Testis (tissue), 2 donors: ENCODE measurements around the gene MID1.

Experiments
- POLR2A ChIP-seq: fragments of 450-650 bp; IDR thresholded peaks from one replicate; pipeline ENCODE4 v1.6.1; 2017; ENCODE audit warnings: antibody characterized with exemption, mild to moderate bottlenecking, moderate library complexity
- TF ChIP-seq, protein P1 (sequence below), 3 experiments: fragments of 450-650 bp in 2 of 3; fragments of 200-600 bp in 1 of 3; sonication (generic) in 1 of 3; IDR thresholded peaks; one replicate each; pipeline ENCODE4 v1.5.1; 2016 to 2019; ENCODE audit warnings: antibody characterized with exemption in 3 of 3, mild to moderate bottlenecking in 2 of 3, moderate library complexity in 1 of 3

DNA sequence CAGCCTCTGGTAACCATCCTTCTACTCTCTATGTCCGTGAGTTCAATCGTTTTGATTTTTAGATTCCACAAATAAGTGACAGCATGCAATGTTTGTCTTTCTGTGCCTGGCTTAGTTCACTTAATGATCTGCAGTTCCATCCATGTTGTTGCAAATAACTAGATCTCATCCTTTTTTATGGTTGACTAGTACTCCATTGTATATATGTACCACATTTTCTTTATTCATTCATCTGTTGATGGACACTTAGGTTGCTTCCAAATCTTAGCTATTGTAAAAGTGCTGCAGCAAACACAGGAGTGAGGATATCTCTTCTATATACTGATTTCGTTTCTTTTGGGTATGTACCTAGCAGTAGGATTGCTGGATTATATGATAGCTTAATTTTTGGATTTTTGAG is 140.9 kb downstream of the MID1 start:
- TF ChIP-seq, protein P1, sequence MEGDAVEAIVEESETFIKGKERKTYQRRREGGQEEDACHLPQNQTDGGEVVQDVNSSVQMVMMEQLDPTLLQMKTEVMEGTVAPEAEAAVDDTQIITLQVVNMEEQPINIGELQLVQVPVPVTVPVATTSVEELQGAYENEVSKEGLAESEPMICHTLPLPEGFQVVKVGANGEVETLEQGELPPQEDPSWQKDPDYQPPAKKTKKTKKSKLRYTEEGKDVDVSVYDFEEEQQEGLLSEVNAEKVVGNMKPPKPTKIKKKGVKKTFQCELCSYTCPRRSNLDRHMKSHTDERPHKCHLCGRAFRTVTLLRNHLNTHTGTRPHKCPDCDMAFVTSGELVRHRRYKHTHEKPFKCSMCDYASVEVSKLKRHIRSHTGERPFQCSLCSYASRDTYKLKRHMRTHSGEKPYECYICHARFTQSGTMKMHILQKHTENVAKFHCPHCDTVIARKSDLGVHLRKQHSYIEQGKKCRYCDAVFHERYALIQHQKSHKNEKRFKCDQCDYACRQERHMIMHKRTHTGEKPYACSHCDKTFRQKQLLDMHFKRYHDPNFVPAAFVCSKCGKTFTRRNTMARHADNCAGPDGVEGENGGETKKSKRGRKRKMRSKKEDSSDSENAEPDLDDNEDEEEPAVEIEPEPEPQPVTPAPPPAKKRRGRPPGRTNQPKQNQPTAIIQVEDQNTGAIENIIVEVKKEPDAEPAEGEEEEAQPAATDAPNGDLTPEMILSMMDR (IDR thresholded peaks at IDR 0.05): no peak
- no peak for TF ChIP-seq POLR2A
